Measurements from ENCODE around the gene LMNTD1.
"Not testable (repeated sequence)": the region's sequence is repeated elsewhere in the genome, so short reads cannot be mapped to it uniquely, and the experiment has no call there.

LMNTD1 gene

GRCh38 chr12:25553098-25553497 is at the start of gene LMNTD1:
Gene LMNTD1, minus strand, starts transcription at chr12:25553283. Its CDS starts 324 bp downstream, at chr12:25552959.
- DNase-seq = no peak

GRCh38 chr12:25598956-25599355 is 45.9 kb upstream of the LMNTD1 start:
- DNase-seq = no peak

DNA sequence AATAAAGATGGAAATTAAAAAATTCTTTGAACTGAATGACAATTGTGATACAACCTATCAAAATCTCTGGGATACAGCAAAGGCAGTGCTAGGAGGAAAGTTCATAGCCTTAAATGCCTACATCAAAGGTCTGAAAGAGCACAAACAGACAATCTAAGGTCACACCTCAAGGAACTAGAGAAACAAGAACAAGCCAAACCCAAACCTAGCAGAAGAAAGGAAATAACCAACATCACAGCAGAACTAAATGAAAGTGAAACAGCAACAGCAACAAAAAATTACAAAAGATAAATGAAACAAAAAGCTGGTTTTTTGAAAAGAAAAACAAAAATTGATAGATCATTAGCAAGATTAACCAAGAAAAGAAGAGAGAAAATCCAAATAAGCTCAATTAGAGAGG is 42.4 kb upstream of the LMNTD1 start:
- not testable (repeated sequence) for DNase-seq

DNA sequence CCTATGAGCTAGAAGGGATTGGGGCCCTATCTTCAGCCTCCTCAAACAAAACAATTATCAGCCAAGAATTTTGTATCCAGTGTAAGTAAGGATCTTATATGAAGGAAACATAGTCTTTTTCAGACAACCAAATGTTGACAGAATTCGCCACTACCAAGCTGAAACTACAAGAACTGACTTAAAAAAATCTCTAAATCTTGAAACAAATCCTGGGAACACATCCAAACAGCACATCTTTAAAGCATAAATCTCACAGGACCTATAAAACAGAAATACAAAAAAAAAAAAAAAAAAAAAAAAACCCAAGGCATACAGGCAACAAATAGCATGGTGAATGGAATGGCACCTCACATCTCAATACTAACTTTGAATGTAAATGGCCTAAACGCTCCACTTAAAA is 41.3 kb upstream of the LMNTD1 start:
- DNase-seq = no peak

DNA sequence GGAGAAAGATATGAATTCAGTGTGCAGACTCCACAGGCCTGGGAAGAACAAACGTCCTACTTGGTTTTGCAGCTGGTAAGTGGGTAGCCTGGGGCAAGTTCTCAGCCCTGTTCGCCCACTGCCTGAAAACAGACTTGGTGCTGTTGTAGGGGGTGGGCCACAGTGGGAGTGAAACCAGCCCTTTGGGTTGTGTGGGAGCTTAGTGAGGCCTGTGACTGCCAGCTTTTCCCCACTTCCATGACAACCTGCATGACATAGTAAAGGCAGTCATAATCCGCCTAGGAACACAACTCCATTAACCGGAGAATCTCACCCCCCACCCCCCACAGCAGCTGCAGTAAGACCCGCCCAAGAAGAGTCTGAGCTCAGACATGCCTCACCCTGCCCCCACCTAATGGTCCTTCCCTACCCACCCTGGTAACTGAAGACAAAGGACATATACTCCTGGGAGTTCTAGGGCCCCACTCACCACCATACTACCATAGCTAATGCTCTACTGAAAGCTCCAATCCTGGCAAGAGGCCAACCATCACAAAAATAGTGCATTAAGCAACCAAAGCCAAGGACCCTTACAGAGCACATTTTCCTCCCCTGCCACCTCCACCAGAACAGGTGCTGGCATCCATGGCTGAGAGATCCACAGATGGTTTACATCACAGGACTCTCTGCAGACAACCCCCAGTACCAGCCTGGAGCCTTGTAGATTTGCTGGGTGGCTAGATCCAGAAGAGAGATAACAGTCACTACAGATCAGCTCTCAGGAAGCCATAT is 39.8 kb upstream of the LMNTD1 start:
- no peak for DNase-seq

DNA sequence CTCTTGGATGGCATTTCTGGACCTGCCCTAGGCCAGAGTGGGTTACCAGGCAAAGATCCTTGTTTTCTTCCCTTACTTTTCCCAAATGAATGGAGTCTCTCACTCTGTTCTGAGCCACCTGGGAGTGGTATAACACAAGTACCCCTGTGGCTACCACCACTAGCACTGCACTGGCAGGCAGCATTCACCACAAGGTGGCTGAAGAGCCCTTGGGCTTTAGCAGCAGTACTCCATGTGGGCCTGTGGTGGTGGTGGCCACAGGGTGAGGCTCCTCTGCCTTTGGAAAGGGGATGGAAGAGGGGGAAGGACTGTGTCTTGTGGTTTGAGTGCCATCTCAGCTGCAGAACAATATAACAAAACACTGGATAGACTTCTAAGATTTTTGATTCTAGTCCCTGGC is 38.1 kb upstream of the LMNTD1 start:
- DNase-seq = no peak

- no peak for DNase-seq
Observed at GRCh38 chr12:25590011-25590721, 37.1 kb upstream of the LMNTD1 start.

GRCh38 chr12:25587346-25587745 is 34.3 kb upstream of the LMNTD1 start:
- DNase-seq = no peak

- DNase-seq = no peak
Observed at GRCh38 chr12:25585662-25586061, 32.6 kb upstream of the LMNTD1 start.

DNA sequence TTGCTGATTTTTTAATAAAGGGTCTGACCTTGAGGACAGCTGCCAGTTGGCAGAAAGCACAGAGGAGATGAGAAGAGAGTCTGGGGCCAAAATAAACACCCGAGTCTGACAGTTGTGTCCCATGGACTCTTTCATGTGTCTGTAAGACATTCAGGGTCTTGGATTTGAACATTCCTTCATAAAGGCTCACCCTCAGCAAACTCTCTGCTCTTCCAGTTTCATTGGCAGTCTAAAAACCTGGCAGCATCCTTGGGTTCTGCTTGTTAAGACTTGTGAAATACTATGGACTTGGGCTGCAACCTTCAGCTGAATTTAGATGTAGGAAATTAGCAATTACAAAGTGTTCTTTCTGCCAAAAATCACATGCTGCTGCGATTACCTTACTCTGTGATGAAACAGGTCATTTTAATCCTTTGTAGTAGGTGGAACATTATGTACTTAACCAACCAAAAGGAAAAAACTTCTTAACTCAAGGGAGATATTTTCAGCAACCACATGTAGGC is 32.0 kb upstream of the LMNTD1 start:
- DNase-seq = no peak

- no peak for DNase-seq
Observed at GRCh38 chr12:25584596-25584995, 31.5 kb upstream of the LMNTD1 start.

DNA sequence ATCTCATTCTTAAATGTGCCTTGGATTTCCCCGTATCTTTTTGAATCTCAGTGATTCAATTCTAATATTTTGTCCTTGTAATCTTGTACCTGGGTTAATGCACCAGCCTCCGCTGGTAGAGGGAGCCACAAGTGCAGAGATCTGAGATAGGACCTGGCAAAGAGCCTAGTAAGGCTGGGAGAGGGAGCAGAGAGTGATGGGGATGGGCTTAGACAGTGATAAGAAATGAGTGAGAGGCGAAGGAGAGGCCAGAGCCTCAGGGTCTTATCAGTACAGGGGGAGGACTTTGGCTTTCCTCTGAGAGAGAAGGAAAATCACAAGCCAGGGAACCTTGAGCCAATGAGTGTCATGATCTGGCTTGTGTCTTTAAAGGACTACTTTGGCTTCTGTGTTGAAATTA is 30.5 kb upstream of the LMNTD1 start:
- DNase-seq = peak; percentile 39

GRCh38 chr12:25581067-25581466 is 28.0 kb upstream of the LMNTD1 start:
- no peak for DNase-seq

- DNase-seq = no peak
Observed at GRCh38 chr12:25578411-25579143, 25.5 kb upstream of the LMNTD1 start.

- no peak for DNase-seq
Observed at GRCh38 chr12:25574761-25575160, 21.7 kb upstream of the LMNTD1 start.

- no peak for DNase-seq
Observed at GRCh38 chr12:25573346-25573745, 20.3 kb upstream of the LMNTD1 start.

- no peak for DNase-seq
Observed at GRCh38 chr12:25570418-25570817, 17.3 kb upstream of the LMNTD1 start.

- DNase-seq = no peak
Observed at GRCh38 chr12:25566202-25566949, 13.3 kb upstream of the LMNTD1 start.

- no peak for DNase-seq
Observed at GRCh38 chr12:25558586-25558985, 5.5 kb upstream of the LMNTD1 start.

GRCh38 chr12:25557830-25558436 is 4.8 kb upstream of the LMNTD1 start:
- peak; percentile 72 for DNase-seq

DNA sequence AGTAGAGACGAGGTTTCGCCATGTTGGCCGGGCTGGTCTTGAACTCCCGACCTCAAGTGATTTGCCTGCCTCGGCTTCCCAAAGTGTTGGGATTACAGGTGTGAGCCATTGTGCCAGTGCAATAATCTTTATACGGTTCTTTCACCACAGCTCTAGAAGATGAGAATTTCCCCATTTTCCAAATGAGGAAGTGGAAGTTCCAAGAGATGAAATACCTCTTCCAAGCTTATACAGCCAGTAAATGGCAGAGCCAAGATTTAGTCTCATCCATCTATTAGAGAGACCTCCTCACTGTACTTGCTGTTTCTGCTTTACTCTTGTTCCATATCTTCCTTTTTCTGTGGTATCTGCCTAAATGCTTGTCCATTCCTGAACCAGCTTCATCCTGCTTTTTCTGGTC is 3.1 kb upstream of the LMNTD1 start:
- no peak for DNase-seq

DNA sequence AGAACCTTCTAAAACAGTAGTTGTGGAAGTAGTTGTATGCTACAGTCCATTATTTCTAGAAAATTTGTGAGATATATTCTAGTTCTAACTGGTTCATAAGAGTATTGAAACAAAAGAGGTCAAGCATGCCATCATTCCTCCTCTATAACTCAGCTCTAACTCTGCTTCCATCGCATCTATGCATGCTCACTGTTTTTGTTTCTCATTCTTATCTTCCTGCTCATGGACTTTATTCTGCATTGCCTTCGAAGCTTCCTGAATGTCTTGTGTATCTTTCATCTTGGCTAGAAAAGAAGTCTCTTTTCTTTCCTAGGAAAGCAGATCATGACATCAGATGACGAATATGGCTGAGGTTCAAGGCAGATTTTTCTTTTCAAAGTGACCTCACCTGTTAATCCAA is 402 bp downstream of the LMNTD1 start:
- no peak for DNase-seq
